Transverse colon (tissue), 4 donors: ENCODE results near the gene KCND2. TPM values are rescaled to one million over a fixed set of nuclear protein-coding genes. Genes with fewer than 3 reads are reported as not detected.

Source experiments
- DNase-seq: peaks from one replicate; pipeline ENCODE4 v3.0.0-alpha.2; 2019
- H3K27ac ChIP-seq, 4 donors: fragments of 200-600 bp; sonication (generic); 2 replicates each; pipeline ENCODE4 v1.5.1; 2016 to 2018; ENCODE audit warnings: inconsistent platforms in 4 of 4
- H3K27me3 ChIP-seq: fragments of 200-600 bp; sonication (generic); 2 replicates; pipeline ENCODE4 v1.5.1; 2017; ENCODE audit warnings: inconsistent platforms
- H3K36me3 ChIP-seq, 4 donors: fragments of 200-600 bp; sonication (generic); 2 replicates each; pipeline ENCODE4 v1.5.1; 2017 to 2019; ENCODE audit warnings: inconsistent platforms in 4 of 4
- H3K4me1 ChIP-seq, 4 donors: fragments of 200-600 bp; sonication (generic); 2 replicates each; pipeline ENCODE4 v1.5.1; 2017 to 2020; ENCODE audit warnings: inconsistent platforms in 4 of 4
- H3K4me3 ChIP-seq, 4 donors: fragments of 200-600 bp; sonication (generic); 1 replicate in 1 of 4; 2 replicates in 3 of 4; pipeline versions ENCODE4 v1.5.1 to v1.6.1; 2017 to 2019; ENCODE audit warnings: inconsistent platforms in 4 of 4
- H3K9me3 ChIP-seq, 2 donors: fragments of 200-600 bp; sonication (generic); 2 replicates each; pipeline ENCODE4 v1.5.1; 2017 to 2019; ENCODE audit warnings: inconsistent platforms in 2 of 2
- EP300 ChIP-seq: sonication (generic); formaldehyde crosslinking; IDR thresholded peaks from one replicate; pipeline ENCODE4 v1.6.1; 2017; ENCODE audit warnings: antibody characterized with exemption, low read depth
- POLR2A ChIP-seq: fragments of 450-650 bp; IDR thresholded peaks from one replicate; pipeline ENCODE4 v1.6.1; 2016; ENCODE audit warnings: antibody characterized with exemption, mild to moderate bottlenecking, moderate library complexity
- POLR2AphosphoS5 ChIP-seq, 3 donors: sonication (generic); formaldehyde crosslinking; IDR thresholded peaks; one replicate each; pipeline ENCODE4 v1.6.1; 2016; ENCODE audit warnings: antibody characterized with exemption in 3 of 3
- WGBS, 2 donors: methylation state at CpG; one replicate each; pipeline ENCODE4 v1.1.5; 2018; ENCODE audit warnings: low coverage in 1 of 2; 5-methylcytosine and 5-hydroxymethylcytosine counted together
- in situ Hi-C, 4 donors: fragments of 200-750 bp; cut with MboI; loops; one replicate each; pipeline versions ENCODE4 v1.15.0 to v1.15.1; 2017; ENCODE audit warnings: low sequenced_read_pairs in 3 of 4, low pct_ligation_motif_present in 1 of 4, low pct_unique_long_range_greater_than_20kb in 1 of 4
- intact Hi-C: fragments of 100-400 bp; cut with DNase I; formaldehyde crosslinking; loops from one replicate; pipeline ENCODE4 v1.15.1; 2023; ENCODE audit warnings: low total_unique reads
- total RNA-seq, 4 donors: library from RNA; depleted of rRNA; stranded (reverse); fragments of >200 nt; gene quantifications; one replicate each; pipeline ENCODE4 v1.1.0, GENCODE V29; 2016
- TF ChIP-seq, protein P1 (sequence below), 5 experiments: fragments of 200-600 bp in 3 of 5; fragments of 450-650 bp in 2 of 5; sonication (generic) in 3 of 5; IDR thresholded peaks; 1 replicate in 2 of 5; 2 replicates in 3 of 5; pipeline ENCODE4 v1.5.1; 2016 to 2017; ENCODE audit warnings: antibody characterized with exemption in 5 of 5, inconsistent platforms in 3 of 5, mild to moderate bottlenecking in 2 of 5, moderate library complexity in 1 of 5

The KCND2 gene
- total RNA-seq, 4 donors from 2014 or later, result 0.14 to 1.00 (median 0.32) TPM; not detected in 1

DNA sequence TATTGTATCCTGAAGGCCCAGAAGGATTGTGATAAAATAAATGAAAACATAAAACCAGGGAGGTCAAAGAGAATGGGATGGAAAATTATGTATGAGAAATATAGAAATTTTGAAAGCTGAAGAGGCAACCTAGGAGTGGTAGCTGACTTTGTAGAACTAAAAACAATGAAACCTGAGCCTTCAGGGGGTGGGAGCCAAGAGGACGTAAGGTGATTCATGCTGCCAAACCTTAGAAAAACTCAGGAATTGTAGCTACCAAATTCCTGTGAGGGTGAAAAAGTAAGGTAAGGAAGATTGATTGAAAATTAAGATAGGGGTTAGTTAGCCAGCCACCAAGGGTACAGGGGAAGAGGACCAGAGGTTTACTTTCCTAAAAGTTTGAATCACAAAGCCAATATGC lies 213.2 kb downstream of the KCND2 start:
- Histone ChIP-seq H3K27me3 (no peaks in the 10 kb centered on the region), H3K4me3 (no peak overlapping the region), H3K4me1 (no peaks in the 10 kb centered on the region), H3K9me3 (no peaks in the 10 kb centered on the region), H3K27ac (no peak overlapping the region), H3K36me3 (no peaks in the 10 kb centered on the region)
- TF ChIP-seq EP300, result no peak
- TF ChIP-seq POLR2A, result no peak
- TF ChIP-seq POLR2AphosphoS5 (IDR thresholded peaks at IDR 0.05), result no peak
- TF ChIP-seq, protein P1, sequence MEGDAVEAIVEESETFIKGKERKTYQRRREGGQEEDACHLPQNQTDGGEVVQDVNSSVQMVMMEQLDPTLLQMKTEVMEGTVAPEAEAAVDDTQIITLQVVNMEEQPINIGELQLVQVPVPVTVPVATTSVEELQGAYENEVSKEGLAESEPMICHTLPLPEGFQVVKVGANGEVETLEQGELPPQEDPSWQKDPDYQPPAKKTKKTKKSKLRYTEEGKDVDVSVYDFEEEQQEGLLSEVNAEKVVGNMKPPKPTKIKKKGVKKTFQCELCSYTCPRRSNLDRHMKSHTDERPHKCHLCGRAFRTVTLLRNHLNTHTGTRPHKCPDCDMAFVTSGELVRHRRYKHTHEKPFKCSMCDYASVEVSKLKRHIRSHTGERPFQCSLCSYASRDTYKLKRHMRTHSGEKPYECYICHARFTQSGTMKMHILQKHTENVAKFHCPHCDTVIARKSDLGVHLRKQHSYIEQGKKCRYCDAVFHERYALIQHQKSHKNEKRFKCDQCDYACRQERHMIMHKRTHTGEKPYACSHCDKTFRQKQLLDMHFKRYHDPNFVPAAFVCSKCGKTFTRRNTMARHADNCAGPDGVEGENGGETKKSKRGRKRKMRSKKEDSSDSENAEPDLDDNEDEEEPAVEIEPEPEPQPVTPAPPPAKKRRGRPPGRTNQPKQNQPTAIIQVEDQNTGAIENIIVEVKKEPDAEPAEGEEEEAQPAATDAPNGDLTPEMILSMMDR (IDR thresholded peaks at IDR 0.05), result no peak
- DNase-seq, result no peak
- in situ Hi-C loops, result no loop called here
- intact Hi-C loops, result no loop called here
- 55 to 90% methylated on average over 1 of the region's 1 CpG for WGBS, 2 donors

DNA sequence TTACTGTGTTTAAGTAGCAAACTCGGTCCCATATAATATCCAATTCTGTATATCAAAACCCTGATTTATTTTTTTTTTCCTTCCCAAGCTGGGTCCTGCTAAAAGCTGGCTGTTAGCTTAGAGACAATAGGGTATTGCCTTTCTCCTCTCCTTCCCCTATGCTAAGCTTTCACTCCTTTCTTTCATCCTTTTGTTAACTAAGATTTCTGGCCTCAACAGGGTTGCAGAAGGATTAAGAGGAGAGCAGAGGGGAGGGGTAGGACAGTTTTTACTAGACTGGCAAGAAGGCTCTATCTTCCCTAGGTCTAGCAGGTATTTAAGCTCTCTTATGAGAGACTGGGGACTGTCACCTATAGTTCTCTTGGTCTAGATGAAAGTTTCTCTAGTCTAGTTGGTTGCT lies 229.2 kb downstream of the KCND2 start:
- in situ Hi-C loops, result no loop called here
- intact Hi-C loops, result no loop called here
- no peak for DNase-seq

DNA sequence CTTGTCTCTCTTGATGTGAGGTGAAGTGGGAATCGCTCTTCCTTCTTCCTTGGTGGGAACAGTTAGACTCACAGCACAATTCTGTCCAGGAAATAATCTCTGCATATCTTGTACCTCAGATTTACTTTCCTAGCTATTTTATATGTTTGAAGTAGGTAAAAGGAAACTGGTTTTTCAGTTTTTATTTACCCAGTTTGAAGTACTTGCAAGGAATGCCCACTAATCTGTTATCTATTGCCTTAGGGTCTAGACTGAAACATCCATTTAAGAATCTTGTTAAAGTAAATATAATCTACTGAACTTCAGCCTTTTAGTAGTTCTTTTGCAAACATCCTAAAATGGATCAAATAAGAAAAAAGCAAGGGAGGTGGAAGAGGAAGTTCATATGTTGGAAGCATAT lies 229.8 kb downstream of the KCND2 start:
- Histone ChIP-seq H3K4me3 (no peak overlapping the region), H3K9me3 (no peaks in the 10 kb centered on the region), H3K36me3 (no peaks in the 10 kb centered on the region), H3K27me3 (no peaks in the 10 kb centered on the region), H3K27ac (no peak overlapping the region), H3K4me1 (no peaks in the 10 kb centered on the region)
- DNase-seq, result no peak
- TF ChIP-seq, protein P1 (IDR thresholded peaks at IDR 0.05), result no peak
- no peak for TF ChIP-seq POLR2A
- TF ChIP-seq POLR2AphosphoS5 (IDR thresholded peaks at IDR 0.05), result no peak
- no peak for TF ChIP-seq EP300
- intact Hi-C loops (no loop called here), in situ Hi-C loops (no loop called here)
- 63 to 86% methylated on average over 1 of the region's 1 CpG for WGBS, 2 donors

More for the DNA sequence above, 229.2 kb downstream of the KCND2 start:
- no peaks in the 10 kb centered on the region for H3K27me3 ChIP-seq
- no peak overlapping the region for H3K4me3 ChIP-seq
- no peaks in the 10 kb centered on the region for H3K36me3 ChIP-seq
- 38 to 44% methylated on average over 1 of the region's 1 CpG for WGBS, 2 donors
- TF ChIP-seq POLR2A (no peak), EP300 (no peak), POLR2AphosphoS5 (IDR thresholded peaks at IDR 0.05) (no peak)
- TF ChIP-seq, protein P1 (IDR thresholded peaks at IDR 0.05), result no peak
- H3K27ac ChIP-seq, result no peak overlapping the region
- no peaks in the 10 kb centered on the region for H3K9me3 ChIP-seq
- H3K4me1 ChIP-seq, result no peaks in the 10 kb centered on the region

DNA sequence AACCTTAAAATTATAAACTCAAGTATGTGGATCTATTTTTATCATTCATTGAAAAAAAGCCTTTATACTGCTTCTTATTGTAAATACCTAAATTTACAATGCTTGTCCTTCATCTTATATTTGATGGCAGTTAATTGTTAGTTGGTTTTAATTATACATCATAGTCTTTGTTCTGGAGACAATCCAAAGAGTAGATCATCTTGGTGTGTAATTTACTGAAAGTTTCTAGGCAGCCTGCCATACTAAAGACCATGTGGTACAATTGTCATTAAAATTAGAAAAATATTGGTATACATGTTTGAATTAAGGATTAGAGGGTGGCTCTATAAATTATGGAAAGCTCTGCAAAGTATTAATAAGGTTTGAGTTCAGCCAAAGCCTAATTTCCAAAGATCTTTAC lies 231.4 kb downstream of the KCND2 start:
- intact Hi-C loops, result no loop called here

More for the DNA sequence above, 231.4 kb downstream of the KCND2 start:
- TF ChIP-seq EP300, result no peak
- TF ChIP-seq POLR2AphosphoS5 (IDR thresholded peaks at IDR 0.05), result no peak
- TF ChIP-seq, protein P1 (IDR thresholded peaks at IDR 0.05), result no peak
- TF ChIP-seq POLR2A, result no peak
- no peak for DNase-seq
- H3K4me3 ChIP-seq, result no peak overlapping the region
- H3K9me3 ChIP-seq, result no peaks in the 10 kb centered on the region
- no peaks in the 10 kb centered on the region for H3K4me1 ChIP-seq
- H3K27ac ChIP-seq, result no peak overlapping the region
- in situ Hi-C loops, result no loop called here
- no peaks in the 10 kb centered on the region for H3K36me3 ChIP-seq
- H3K27me3 ChIP-seq, result no peaks in the 10 kb centered on the region
